ENCODE results near the gene SFT2D2. TPM values are rescaled to one million over a fixed set of nuclear protein-coding genes. Genes with fewer than 3 reads are reported as not detected.

SFT2D2 gene
- total RNA-seq, 4 donors from 2014 or later: 38.4 to 111 (median 59.2) TPM

GRCh38 chr1:168216171-168216570 lies 9.6 kb upstream of the SFT2D2 start:
- H3K27ac ChIP-seq: no peak overlapping the region
- intact Hi-C loops (cut with DNase I; ENCODE audit: low total_unique reads): no loop called here

GRCh38 chr1:168217664-168218063 lies 8.1 kb upstream of the SFT2D2 start:
- TF ChIP-seq CTCF (IDR thresholded peaks at IDR 0.05): no peak
- TF ChIP-seq POLR2A (IDR thresholded peaks at IDR 0.05): no peak
- Histone ChIP-seq H3K4me1 (no peaks in the 10 kb centered on the region), H3K9me3 (no peaks in the 10 kb centered on the region), H3K27ac (no peak overlapping the region), H3K27me3 (no peaks in the 10 kb centered on the region), H3K4me3 (no peak overlapping the region), H3K36me3 (no peaks in the 10 kb centered on the region)
- intact Hi-C loops (cut with DNase I; ENCODE audit: low total_unique reads): no loop called here
- DNase-seq: no peak

More at GRCh38 chr1:168216171-168216570, 9.6 kb upstream of the SFT2D2 start:
- no peaks in the 10 kb centered on the region for H3K27me3 ChIP-seq
- no peak overlapping the region for H3K4me3 ChIP-seq
- no peaks in the 10 kb centered on the region for H3K9me3 ChIP-seq
- no peaks in the 10 kb centered on the region for H3K36me3 ChIP-seq
- TF ChIP-seq POLR2A (IDR thresholded peaks at IDR 0.05): no peak
- no peak for TF ChIP-seq CTCF (IDR thresholded peaks at IDR 0.05)
- H3K4me1 ChIP-seq: no peaks in the 10 kb centered on the region
- DNase-seq: no peak

GRCh38 chr1:168218658-168219057 lies 7.1 kb upstream of the SFT2D2 start:
- intact Hi-C loops (cut with DNase I; ENCODE audit: low total_unique reads): no loop called here
- no peak for DNase-seq
- TF ChIP-seq CTCF (IDR thresholded peaks at IDR 0.05) (no peak), POLR2A (IDR thresholded peaks at IDR 0.05) (no peak)

GRCh38 chr1:168220470-168220871 lies 5.3 kb upstream of the SFT2D2 start:
- no peak overlapping the region for H3K4me3 ChIP-seq
- no peaks in the 10 kb centered on the region for H3K4me1 ChIP-seq
- no peaks in the 10 kb centered on the region for H3K27me3 ChIP-seq
- H3K9me3 ChIP-seq: no peaks in the 10 kb centered on the region
- H3K27ac ChIP-seq: no peak overlapping the region
- TF ChIP-seq POLR2A (IDR thresholded peaks at IDR 0.05): no peak
- TF ChIP-seq CTCF (IDR thresholded peaks at IDR 0.05): no peak
- intact Hi-C loops (cut with DNase I; ENCODE audit: low total_unique reads): no loop called here
- DNase-seq: no peak
- no peaks in the 10 kb centered on the region for H3K36me3 ChIP-seq

More at GRCh38 chr1:168218658-168219057, 7.1 kb upstream of the SFT2D2 start:
- H3K4me3 ChIP-seq: no peak overlapping the region
- H3K9me3 ChIP-seq: no peaks in the 10 kb centered on the region
- no peaks in the 10 kb centered on the region for H3K27me3 ChIP-seq
- H3K27ac ChIP-seq: no peak overlapping the region
- no peaks in the 10 kb centered on the region for H3K4me1 ChIP-seq
- H3K36me3 ChIP-seq: no peaks in the 10 kb centered on the region

- intact Hi-C loops (cut with DNase I; ENCODE audit: low total_unique reads): no loop called here
- no peak for DNase-seq
- no peaks in the 10 kb centered on the region for H3K36me3 ChIP-seq
- no peak overlapping the region for H3K4me3 ChIP-seq
- H3K9me3 ChIP-seq: no peaks in the 10 kb centered on the region
- TF ChIP-seq POLR2A (IDR thresholded peaks at IDR 0.05): no peak
- TF ChIP-seq CTCF (IDR thresholded peaks at IDR 0.05): no peak
- H3K27ac ChIP-seq: no peak overlapping the region
- H3K4me1 ChIP-seq: no peaks in the 10 kb centered on the region
- H3K27me3 ChIP-seq: no peaks in the 10 kb centered on the region
Observed at GRCh38 chr1:168221275-168221674, 4.5 kb upstream of the SFT2D2 start.
